Caco-2 (cell line): ENCODE data around the gene OR4C6. TPM values are rescaled to one million over a fixed set of nuclear protein-coding genes. Genes with fewer than 3 reads are reported as not detected.

Experiments used
- BruUV-seq: library from RNA; stranded (reverse); fragments of 400-500 nt; replicated peaks from 2 replicates; lab custom pipeline; 2021; lab: Mats Ljungman, UMichigan
- CTCF ChIA-PET: fragments of 300-600 bp; sonication (Branson Sonifier 250); formaldehyde crosslinking; loops from one replicate; lab custom pipeline; 2022; ENCODE audit warnings: antibody characterized with exemption; lab: Charles Lee
- POLR2A ChIA-PET: fragments of 300-600 bp; sonication (Branson Sonifier 250); formaldehyde crosslinking; loops from one replicate; lab custom pipeline; 2022; ENCODE audit warnings: antibody characterized with exemption; lab: Charles Lee
- DNase-seq, 2 experiments: peaks; one replicate each; pipeline versions ENCODE4 v3.0.0 to v3.0.0-alpha.2; 2020 to 2022
- H3K27me3 ChIP-seq: replicated peaks from 2 replicates; pipeline ENCODE4 v1.6.0; 2011; ENCODE audit warnings: low read length; ENCODE audit not compliant: control insufficient read depth, insufficient read depth
- H3K36me3 ChIP-seq: 2 replicates; pipeline ENCODE4 v1.5.1; 2011; ENCODE audit warnings: low read length; ENCODE audit not compliant: control insufficient read depth, insufficient read depth
- H3K4me1 ChIP-seq: fragments of 250-450 bp; sonication (Bioruptor Pico); 2 replicates; pipeline ENCODE4 v1.5.1; 2020; ENCODE audit warnings: mild to moderate bottlenecking
- H3K4me3 ChIP-seq: 2 replicates; pipeline ENCODE4 v1.5.1; 2011; ENCODE audit warnings: low read depth, mild to moderate bottlenecking, control low read depth, low read length
- H3K9me3 ChIP-seq: fragments of 250-450 bp; sonication (Bioruptor Pico); 2 replicates; pipeline ENCODE4 v1.5.1; 2020; ENCODE audit warnings: mild to moderate bottlenecking, moderate library complexity
- H3K27ac Mint-ChIP-seq: one replicate; pipeline ENCODE4 v1.8.0; 2022; ENCODE audit warnings: mixed read lengths; ENCODE audit not compliant: unreplicated experiment
- H3K27me3 Mint-ChIP-seq: one replicate; pipeline ENCODE4 v1.8.0; 2022; ENCODE audit warnings: mixed read lengths; ENCODE audit not compliant: insufficient read depth, unreplicated experiment
- H3K36me3 Mint-ChIP-seq: one replicate; pipeline ENCODE4 v1.8.0; 2022; ENCODE audit warnings: mild to moderate bottlenecking, mixed read lengths; ENCODE audit not compliant: insufficient read depth, unreplicated experiment
- H3K4me1 Mint-ChIP-seq: one replicate; pipeline ENCODE4 v1.8.0; 2022; ENCODE audit warnings: low read depth, mixed read lengths; ENCODE audit not compliant: unreplicated experiment
- H3K4me3 Mint-ChIP-seq: one replicate; pipeline ENCODE4 v1.8.0; 2022; ENCODE audit warnings: mild to moderate bottlenecking, moderate library complexity, mixed read lengths; ENCODE audit not compliant: unreplicated experiment
- H3K9me3 Mint-ChIP-seq: one replicate; pipeline ENCODE4 v1.8.0; 2022; ENCODE audit warnings: mixed read lengths; ENCODE audit not compliant: unreplicated experiment
- intact Hi-C: fragments of 100-400 bp; cut with micrococcal nuclease; formaldehyde crosslinking; loops from one replicate; pipeline ENCODE4 v1.10.0; 2022; ENCODE audit not compliant: unreplicated experiment
- total RNA-seq: library from RNA; stranded (reverse); gene quantifications from 2 replicates; pipeline ENCODE4 v1.2.3, GENCODE V29; 2022
- TF ChIP-seq, protein P1 (sequence below), 2 experiments: fragments of 200-600 bp in 1 of 2; IDR thresholded peaks; 1 replicate in 1 of 2; 2 replicates in 1 of 2; pipeline versions ENCODE4 v1.5.1 to v1.8.0; 2011 to 2022; ENCODE audit warnings: antibody characterized with exemption in 1 of 2, control low read depth in 1 of 2, inconsistent platforms in 1 of 2, low read depth in 1 of 2, low read length in 1 of 2, mild to moderate bottlenecking in 1 of 2, moderate library complexity in 1 of 2; ENCODE audit not compliant: insufficient read depth in 1 of 2, severe bottlenecking in 1 of 2, unreplicated experiment in 1 of 2

The OR4C6 gene
- total RNA-seq, 1 experiment from 2014 or later, result not detected

DNA sequence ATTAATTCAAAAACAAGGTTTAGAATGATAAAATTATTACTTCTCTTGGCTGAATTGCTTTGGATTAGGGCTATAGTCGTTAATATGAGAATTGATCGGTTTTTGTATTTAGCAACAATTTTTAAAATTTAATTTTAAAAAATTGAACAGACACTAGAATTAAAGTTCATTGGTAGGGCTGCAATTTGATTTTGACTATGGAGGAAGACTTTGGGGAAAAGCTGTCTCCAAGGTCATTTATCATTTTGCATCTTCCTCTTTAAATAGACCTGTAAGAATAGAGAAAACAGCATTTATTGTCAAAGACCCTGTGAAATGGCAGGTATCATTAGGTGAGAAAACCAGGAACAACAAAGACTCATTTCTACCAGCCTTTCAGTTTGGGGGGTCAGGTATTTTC lies 14.0 kb upstream of the OR4C6 start, which contains the start of gene OR4S2:
Gene OR4S2, plus strand, starts transcription at position 301 of the 400 bp plus-strand sequence. CDS start 2,577 bp downstream, outside the sequence.
- Mint-ChIP-seq H3K27me3 (no peaks in the 10 kb centered on the region), H3K36me3 (no peaks in the 10 kb centered on the region), H3K9me3 (no peaks in the 10 kb centered on the region), H3K4me1 (no peaks in the 10 kb centered on the region), H3K27ac (no peak within 1 kb of the TSS), H3K4me3 (no peak within 1 kb of the TSS)
- H3K36me3 ChIP-seq, result no peaks in the 10 kb centered on the region
- TF ChIP-seq, protein P1, sequence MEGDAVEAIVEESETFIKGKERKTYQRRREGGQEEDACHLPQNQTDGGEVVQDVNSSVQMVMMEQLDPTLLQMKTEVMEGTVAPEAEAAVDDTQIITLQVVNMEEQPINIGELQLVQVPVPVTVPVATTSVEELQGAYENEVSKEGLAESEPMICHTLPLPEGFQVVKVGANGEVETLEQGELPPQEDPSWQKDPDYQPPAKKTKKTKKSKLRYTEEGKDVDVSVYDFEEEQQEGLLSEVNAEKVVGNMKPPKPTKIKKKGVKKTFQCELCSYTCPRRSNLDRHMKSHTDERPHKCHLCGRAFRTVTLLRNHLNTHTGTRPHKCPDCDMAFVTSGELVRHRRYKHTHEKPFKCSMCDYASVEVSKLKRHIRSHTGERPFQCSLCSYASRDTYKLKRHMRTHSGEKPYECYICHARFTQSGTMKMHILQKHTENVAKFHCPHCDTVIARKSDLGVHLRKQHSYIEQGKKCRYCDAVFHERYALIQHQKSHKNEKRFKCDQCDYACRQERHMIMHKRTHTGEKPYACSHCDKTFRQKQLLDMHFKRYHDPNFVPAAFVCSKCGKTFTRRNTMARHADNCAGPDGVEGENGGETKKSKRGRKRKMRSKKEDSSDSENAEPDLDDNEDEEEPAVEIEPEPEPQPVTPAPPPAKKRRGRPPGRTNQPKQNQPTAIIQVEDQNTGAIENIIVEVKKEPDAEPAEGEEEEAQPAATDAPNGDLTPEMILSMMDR (IDR thresholded peaks at IDR 0.05; ENCODE audit: insufficient read depth in 1 of 2, low read depth in 1 of 2, low read length in 1 of 2, severe bottlenecking in 1 of 2, unreplicated experiment in 1 of 2), result no peak
- no peak for DNase-seq
- CTCF ChIA-PET, result no interaction called here
- POLR2A ChIA-PET, result no interaction called here
- no peaks in the 10 kb centered on the region for H3K4me1 ChIP-seq
- H3K9me3 ChIP-seq, result no peaks in the 10 kb centered on the region
- H3K27me3 ChIP-seq, result no peaks in the 10 kb centered on the region
- no peak within 1 kb of the TSS for H3K4me3 ChIP-seq
- intact Hi-C loops, result no loop called here
- BruUV-seq, result no TSS peak

DNA sequence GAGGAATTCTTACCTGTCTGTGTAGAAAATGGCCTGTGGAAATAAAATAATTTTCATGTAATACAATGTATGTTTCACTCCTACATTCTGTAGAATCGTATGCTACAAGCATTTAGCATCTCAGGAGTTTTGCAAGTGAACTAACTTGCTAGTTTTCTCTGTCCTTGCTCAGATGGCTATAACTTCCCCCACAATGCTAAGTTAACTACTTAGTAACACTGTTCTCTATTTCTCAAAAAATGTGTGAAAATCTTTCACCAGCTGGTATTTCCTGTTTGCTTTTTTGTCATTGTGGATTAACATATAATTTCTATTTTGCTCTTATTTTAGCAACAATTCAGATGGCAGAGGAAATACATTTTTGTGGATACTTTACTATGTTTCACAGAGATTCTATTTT lies 9.4 kb upstream of the OR4C6 start:
- no TSS peak for BruUV-seq
- Mint-ChIP-seq H3K4me3 (no peak overlapping the region), H3K36me3 (no peaks in the 10 kb centered on the region), H3K27ac (no peak overlapping the region), H3K4me1 (no peaks in the 10 kb centered on the region), H3K9me3 (no peaks in the 10 kb centered on the region), H3K27me3 (no peaks in the 10 kb centered on the region)
- POLR2A ChIA-PET, result no interaction called here
- H3K4me3 ChIP-seq, result no peak overlapping the region
- TF ChIP-seq, protein P1 (IDR thresholded peaks at IDR 0.05; ENCODE audit: insufficient read depth in 1 of 2, low read depth in 1 of 2, low read length in 1 of 2, severe bottlenecking in 1 of 2, unreplicated experiment in 1 of 2), result no peak
- CTCF ChIA-PET, result no interaction called here
- H3K9me3 ChIP-seq, result no peaks in the 10 kb centered on the region
- no peaks in the 10 kb centered on the region for H3K36me3 ChIP-seq
- H3K27me3 ChIP-seq, result no peaks in the 10 kb centered on the region
- no peak for DNase-seq
- intact Hi-C loops, result no loop called here
- H3K4me1 ChIP-seq, result no peaks in the 10 kb centered on the region; the same call in 1 of the 2 replicates

DNA sequence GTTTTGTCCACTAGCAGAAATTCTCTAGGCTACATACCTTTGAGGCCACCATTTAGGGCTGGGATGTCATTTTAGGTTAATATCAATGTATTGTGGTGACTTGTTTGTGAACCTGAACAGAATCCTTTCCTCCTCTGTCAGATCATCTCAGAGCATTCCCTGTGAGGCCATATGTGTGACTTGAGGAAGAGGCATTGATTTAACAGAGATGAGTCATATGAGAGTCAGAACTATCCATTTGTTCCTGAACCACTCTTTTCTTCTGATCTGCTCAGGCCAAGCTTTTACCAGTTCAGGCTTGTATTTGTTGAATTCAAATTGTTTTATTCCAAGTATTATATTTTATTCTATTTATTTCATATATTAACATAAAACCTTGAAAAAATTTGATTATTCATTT lies 6.9 kb upstream of the OR4C6 start:
- Histone ChIP-seq H3K36me3 (no peaks in the 10 kb centered on the region), H3K9me3 (no peaks in the 10 kb centered on the region), H3K4me3 (no peak overlapping the region), H3K27me3 (no peaks in the 10 kb centered on the region), H3K4me1 (no peaks in the 10 kb centered on the region; the same call in 1 of the 2 replicates)
- peaks cover 8% of the 10 kb centered on the region for H3K4me1 Mint-ChIP-seq
- ChIA-PET CTCF (no interaction called here), POLR2A (no interaction called here)
- H3K27ac Mint-ChIP-seq, result no peak overlapping the region
- BruUV-seq, result no TSS peak
- H3K4me3 Mint-ChIP-seq, result no peak overlapping the region
- H3K27me3 Mint-ChIP-seq, result no peaks in the 10 kb centered on the region
- TF ChIP-seq, protein P1 (IDR thresholded peaks at IDR 0.05; ENCODE audit: insufficient read depth in 1 of 2, low read depth in 1 of 2, low read length in 1 of 2, severe bottlenecking in 1 of 2, unreplicated experiment in 1 of 2), result no peak
- no peaks in the 10 kb centered on the region for H3K36me3 Mint-ChIP-seq
- no peaks in the 10 kb centered on the region for H3K9me3 Mint-ChIP-seq
- intact Hi-C loops, result no loop called here
- DNase-seq, result no peak
